ENCODE data around the gene PTPRN2. TPM values are rescaled to one million over a fixed set of nuclear protein-coding genes. Genes with fewer than 3 reads are reported as not detected.

Gene PTPRN2
- polyA plus RNA-seq, 1 of the 3 experiments (the other 2 are of a cell fraction), result 4.0 TPM

DNA sequence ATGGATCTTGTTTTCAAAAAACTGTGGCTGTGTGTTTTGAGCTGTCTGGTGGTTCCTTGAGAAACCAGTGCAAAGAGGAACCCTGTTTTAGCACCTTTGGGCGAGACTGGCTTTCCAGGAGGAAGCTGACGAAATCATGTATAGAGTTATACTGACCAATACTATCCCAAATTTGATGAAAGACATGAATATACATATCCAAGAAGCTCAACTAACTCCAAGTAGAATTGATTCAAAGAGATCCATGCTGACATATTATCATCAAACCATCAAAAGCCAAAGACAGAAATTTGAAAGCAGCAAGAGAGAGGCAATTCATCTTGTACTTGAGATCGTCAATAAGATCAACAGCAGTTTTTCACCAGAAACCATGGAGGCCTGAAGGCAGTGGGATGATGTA is 640.1 kb downstream of the PTPRN2 start (continued):
- TF ChIP-seq, protein P1, sequence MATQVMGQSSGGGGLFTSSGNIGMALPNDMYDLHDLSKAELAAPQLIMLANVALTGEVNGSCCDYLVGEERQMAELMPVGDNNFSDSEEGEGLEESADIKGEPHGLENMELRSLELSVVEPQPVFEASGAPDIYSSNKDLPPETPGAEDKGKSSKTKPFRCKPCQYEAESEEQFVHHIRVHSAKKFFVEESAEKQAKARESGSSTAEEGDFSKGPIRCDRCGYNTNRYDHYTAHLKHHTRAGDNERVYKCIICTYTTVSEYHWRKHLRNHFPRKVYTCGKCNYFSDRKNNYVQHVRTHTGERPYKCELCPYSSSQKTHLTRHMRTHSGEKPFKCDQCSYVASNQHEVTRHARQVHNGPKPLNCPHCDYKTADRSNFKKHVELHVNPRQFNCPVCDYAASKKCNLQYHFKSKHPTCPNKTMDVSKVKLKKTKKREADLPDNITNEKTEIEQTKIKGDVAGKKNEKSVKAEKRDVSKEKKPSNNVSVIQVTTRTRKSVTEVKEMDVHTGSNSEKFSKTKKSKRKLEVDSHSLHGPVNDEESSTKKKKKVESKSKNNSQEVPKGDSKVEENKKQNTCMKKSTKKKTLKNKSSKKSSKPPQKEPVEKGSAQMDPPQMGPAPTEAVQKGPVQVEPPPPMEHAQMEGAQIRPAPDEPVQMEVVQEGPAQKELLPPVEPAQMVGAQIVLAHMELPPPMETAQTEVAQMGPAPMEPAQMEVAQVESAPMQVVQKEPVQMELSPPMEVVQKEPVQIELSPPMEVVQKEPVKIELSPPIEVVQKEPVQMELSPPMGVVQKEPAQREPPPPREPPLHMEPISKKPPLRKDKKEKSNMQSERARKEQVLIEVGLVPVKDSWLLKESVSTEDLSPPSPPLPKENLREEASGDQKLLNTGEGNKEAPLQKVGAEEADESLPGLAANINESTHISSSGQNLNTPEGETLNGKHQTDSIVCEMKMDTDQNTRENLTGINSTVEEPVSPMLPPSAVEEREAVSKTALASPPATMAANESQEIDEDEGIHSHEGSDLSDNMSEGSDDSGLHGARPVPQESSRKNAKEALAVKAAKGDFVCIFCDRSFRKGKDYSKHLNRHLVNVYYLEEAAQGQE (IDR thresholded peaks at IDR 0.05; ENCODE audit: low read depth, low read length), result no peak
- TF ChIP-seq FOXJ3 (CRISPR knock-in tag; IDR thresholded peaks at IDR 0.05), result no peak
- TF ChIP-seq, protein P2, sequence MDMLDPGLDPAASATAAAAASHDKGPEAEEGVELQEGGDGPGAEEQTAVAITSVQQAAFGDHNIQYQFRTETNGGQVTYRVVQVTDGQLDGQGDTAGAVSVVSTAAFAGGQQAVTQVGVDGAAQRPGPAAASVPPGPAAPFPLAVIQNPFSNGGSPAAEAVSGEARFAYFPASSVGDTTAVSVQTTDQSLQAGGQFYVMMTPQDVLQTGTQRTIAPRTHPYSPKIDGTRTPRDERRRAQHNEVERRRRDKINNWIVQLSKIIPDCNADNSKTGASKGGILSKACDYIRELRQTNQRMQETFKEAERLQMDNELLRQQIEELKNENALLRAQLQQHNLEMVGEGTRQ (IDR thresholded peaks at IDR 0.05; ENCODE audit: borderline replicate concordance, low read depth, low read length), result no peak
- no peak for TF ChIP-seq SIN3A (IDR thresholded peaks at IDR 0.05; ENCODE audit: borderline replicate concordance, low read depth, low read length)
- TF ChIP-seq, protein P3, sequence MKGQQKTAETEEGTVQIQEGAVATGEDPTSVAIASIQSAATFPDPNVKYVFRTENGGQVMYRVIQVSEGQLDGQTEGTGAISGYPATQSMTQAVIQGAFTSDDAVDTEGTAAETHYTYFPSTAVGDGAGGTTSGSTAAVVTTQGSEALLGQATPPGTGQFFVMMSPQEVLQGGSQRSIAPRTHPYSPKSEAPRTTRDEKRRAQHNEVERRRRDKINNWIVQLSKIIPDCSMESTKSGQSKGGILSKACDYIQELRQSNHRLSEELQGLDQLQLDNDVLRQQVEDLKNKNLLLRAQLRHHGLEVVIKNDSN (IDR thresholded peaks at IDR 0.05; ENCODE audit: borderline replicate concordance, low read depth), result no peak

DNA sequence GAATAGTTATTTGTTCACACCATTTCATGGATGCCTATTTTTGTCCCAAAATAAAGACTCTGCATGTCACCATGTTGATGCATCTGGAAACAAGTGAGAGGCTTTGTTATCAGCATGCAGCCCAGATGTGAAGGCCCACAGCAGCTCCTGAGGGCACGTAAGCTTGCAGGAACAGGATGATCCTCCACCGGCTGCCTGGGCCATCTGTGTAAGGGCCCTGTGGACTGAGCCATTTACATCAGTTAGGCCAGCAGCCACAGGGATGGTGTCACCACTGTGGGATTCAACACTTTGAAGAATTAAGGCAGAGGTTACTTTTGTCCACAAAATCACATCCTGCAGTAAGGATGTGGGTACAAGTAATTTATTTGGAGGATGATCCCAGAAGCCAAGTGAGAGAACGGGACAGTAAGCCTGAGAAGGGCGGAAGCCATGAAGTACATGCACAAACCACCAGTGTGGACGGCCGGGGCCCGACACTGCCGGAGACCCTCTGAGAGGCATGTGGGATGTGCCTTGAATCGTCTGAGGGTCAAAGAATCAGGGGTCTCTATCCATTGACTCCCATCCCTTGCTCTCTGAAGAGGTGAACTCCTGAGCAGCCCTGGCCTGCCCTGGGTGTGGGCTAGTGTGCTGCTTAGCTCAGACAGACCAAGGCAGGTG is 641.1 kb downstream of the PTPRN2 start:
- WGBS (ENCODE audit: low lambda C conversion rate), result 57% methylated on average over 8 of the region's 9 CpGs

More for the DNA sequence above, 641.1 kb downstream of the PTPRN2 start:
- Histone ChIP-seq H3K36me3 (replicated peaks in 1 of 2; ENCODE audit: control insufficient read depth in 1 of 2, insufficient read depth in 2 of 2, low read length in 1 of 2) (no peaks in the 10 kb centered on the region), H3K4me1 (ENCODE audit: control insufficient read depth in 1 of 2, insufficient read depth in 2 of 2, low read depth in 1 of 2, low read length in 1 of 2) (no peaks in the 10 kb centered on the region; a peak in 1 of 4 replicates), H3K79me2 (ENCODE audit: insufficient read depth) (no peaks in the 10 kb centered on the region), H3K27ac (ENCODE audit: low read depth in 2 of 2, low read length in 1 of 2) (no peak overlapping the region), H2AFZ (ENCODE audit: low read depth) (no peak overlapping the region), H3K27me3 (ENCODE audit: insufficient read depth) (no peaks in the 10 kb centered on the region), H3K9me2 (no peaks in the 10 kb centered on the region), H4K20me1 (ENCODE audit: insufficient read depth) (no peaks in the 10 kb centered on the region), H3K9ac (no peak overlapping the region), H3K9me3 (peaks cover 7% of the 10 kb centered on the region; the same call in 1 of the 2 replicates), H3K4me3 (ENCODE audit: low read depth in 2 of 2, low read length in 1 of 2) (no peak overlapping the region), H3K4me2 (no peak overlapping the region), H3F3A (replicated peaks; ENCODE audit: insufficient read depth) (no peaks in the 10 kb centered on the region)
- ChIA-PET POLR2A (no interaction called here), CTCF (interaction anchor here (0.5 to 1.4 kb wide), 2 partner anchors 19 to 136 kb away, joined by 3 read pairs; no protein-coding TSS in a partner anchor)
- DNase-seq, result no peak
- TF ChIP-seq, protein P4, sequence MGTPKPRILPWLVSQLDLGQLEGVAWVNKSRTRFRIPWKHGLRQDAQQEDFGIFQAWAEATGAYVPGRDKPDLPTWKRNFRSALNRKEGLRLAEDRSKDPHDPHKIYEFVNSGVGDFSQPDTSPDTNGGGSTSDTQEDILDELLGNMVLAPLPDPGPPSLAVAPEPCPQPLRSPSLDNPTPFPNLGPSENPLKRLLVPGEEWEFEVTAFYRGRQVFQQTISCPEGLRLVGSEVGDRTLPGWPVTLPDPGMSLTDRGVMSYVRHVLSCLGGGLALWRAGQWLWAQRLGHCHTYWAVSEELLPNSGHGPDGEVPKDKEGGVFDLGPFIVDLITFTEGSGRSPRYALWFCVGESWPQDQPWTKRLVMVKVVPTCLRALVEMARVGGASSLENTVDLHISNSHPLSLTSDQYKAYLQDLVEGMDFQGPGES (IDR thresholded peaks at IDR 0.05; ENCODE audit: low read depth, low read length), result no peak
- TF ChIP-seq YY1 (IDR thresholded peaks at IDR 0.05; ENCODE audit: low read depth), result no peak
- no peak for TF ChIP-seq SMC3 (IDR thresholded peaks at IDR 0.05; ENCODE audit: low read depth, low read length)
- no peak for TF ChIP-seq GABPA (IDR thresholded peaks at IDR 0.05; ENCODE audit: low read depth)
- no peak for TF ChIP-seq JUND (IDR thresholded peaks at IDR 0.05)
- TF ChIP-seq FOSL2 (IDR thresholded peaks at IDR 0.05; ENCODE audit: borderline replicate concordance, low read depth), result no peak
- TF ChIP-seq, protein P1 (IDR thresholded peaks at IDR 0.05; ENCODE audit: low read depth, low read length), result no peak
- TF ChIP-seq, protein P2 (IDR thresholded peaks at IDR 0.05; ENCODE audit: borderline replicate concordance, low read depth, low read length), result no peak
- TF ChIP-seq SIN3A (IDR thresholded peaks at IDR 0.05; ENCODE audit: borderline replicate concordance, low read depth, low read length), result no peak
- TF ChIP-seq RAD21 (IDR thresholded peaks at IDR 0.05; ENCODE audit: low read length), result no peak
- TF ChIP-seq NFIC (IDR thresholded peaks at IDR 0.05; ENCODE audit: borderline replicate concordance), result no peak
- TF ChIP-seq, protein P5, sequence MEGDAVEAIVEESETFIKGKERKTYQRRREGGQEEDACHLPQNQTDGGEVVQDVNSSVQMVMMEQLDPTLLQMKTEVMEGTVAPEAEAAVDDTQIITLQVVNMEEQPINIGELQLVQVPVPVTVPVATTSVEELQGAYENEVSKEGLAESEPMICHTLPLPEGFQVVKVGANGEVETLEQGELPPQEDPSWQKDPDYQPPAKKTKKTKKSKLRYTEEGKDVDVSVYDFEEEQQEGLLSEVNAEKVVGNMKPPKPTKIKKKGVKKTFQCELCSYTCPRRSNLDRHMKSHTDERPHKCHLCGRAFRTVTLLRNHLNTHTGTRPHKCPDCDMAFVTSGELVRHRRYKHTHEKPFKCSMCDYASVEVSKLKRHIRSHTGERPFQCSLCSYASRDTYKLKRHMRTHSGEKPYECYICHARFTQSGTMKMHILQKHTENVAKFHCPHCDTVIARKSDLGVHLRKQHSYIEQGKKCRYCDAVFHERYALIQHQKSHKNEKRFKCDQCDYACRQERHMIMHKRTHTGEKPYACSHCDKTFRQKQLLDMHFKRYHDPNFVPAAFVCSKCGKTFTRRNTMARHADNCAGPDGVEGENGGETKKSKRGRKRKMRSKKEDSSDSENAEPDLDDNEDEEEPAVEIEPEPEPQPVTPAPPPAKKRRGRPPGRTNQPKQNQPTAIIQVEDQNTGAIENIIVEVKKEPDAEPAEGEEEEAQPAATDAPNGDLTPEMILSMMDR (IDR thresholded peaks at IDR 0.05), result no peak
- TF ChIP-seq FOXM1 (IDR thresholded peaks at IDR 0.05; ENCODE audit: low read depth), result no peak
- TF ChIP-seq TAF1 (IDR thresholded peaks at IDR 0.05; ENCODE audit: borderline replicate concordance, low read depth, low read length), result no peak
